Measurements from ENCODE around the gene CATSPER3. TPM values are rescaled to one million over a fixed set of nuclear protein-coding genes. Genes with fewer than 3 reads are reported as not detected.
A peak's percentile ranks its signal among the peaks of the same experiment; 100 is the strongest.

CATSPER3 gene
- total and polyA plus RNA-seq, 11 donors: 0.38 to 0.98 (median 0.61) TPM; not detected in 2

GRCh38 chr5:135008556-135008955, 40.8 kb downstream of the CATSPER3 start:
- Histone ChIP-seq H3K36me3 (no peaks in the 10 kb centered on the region), H3K9me3 (no peaks in the 10 kb centered on the region), H3K4me3 (no peak overlapping the region), H3K27me3 (no peaks in the 10 kb centered on the region), H3K27ac (no peak overlapping the region), H3K4me1 (peaks cover 0 to 9% (median 0%) of the 10 kb centered on the region in 12 donors)
- peak in 1 of 5 donors; percentile 6 for DNase-seq
- TF ChIP-seq POLR2A (IDR thresholded peaks at IDR 0.05) (no peak), CTCF (IDR thresholded peaks at IDR 0.05) (no peak)
- no peak for ATAC-seq
- intact Hi-C loops (cut with DNase I): no loop called here
- 91 to 95% (median 92%) methylated on average over 8 of the region's 8 CpGs for WGBS, 4 donors

- Histone ChIP-seq H3K4me3 (no peak overlapping the region), H3K27me3 (no peaks in the 10 kb centered on the region), H3K36me3 (no peaks in the 10 kb centered on the region), H3K9me3 (no peaks in the 10 kb centered on the region), H3K27ac (no peak overlapping the region), H3K4me1 (peaks cover 0 to 12% (median 0%) of the 10 kb centered on the region in 12 donors)
- no peak for ATAC-seq
- intact Hi-C loops (cut with DNase I): no loop called here
- TF ChIP-seq CTCF (IDR thresholded peaks at IDR 0.05) (no peak), POLR2A (IDR thresholded peaks at IDR 0.05) (no peak)
- 84 to 92% (median 87%) methylated on average over 11 to 13 of the region's 13 CpGs for WGBS, 4 donors
- DNase-seq: peak in 1 of 5 donors; percentile 6
These were observed 41.5 kb downstream of the CATSPER3 start for GRCh38 chr5:135008981-135009735.

- Histone ChIP-seq H3K4me1 (peaks cover 0 to 18% (median 0%) of the 10 kb centered on the region in 12 donors), H3K27ac (no peak overlapping the region), H3K36me3 (no peaks in the 10 kb centered on the region), H3K9me3 (no peaks in the 10 kb centered on the region), H3K27me3 (no peaks in the 10 kb centered on the region), H3K4me3 (no peak overlapping the region)
- TF ChIP-seq CTCF (IDR thresholded peaks at IDR 0.05): no peak
- no peak for TF ChIP-seq POLR2A (IDR thresholded peaks at IDR 0.05)
- 88 to 93% (median 89%) methylated on average over 8 to 11 of the region's 11 CpGs for WGBS, 4 donors
- DNase-seq (peak in 1 of 5 donors; percentile 10), ATAC-seq (no peak)
- intact Hi-C loops (cut with DNase I): no loop called here
These were observed 42.2 kb downstream of the CATSPER3 start for GRCh38 chr5:135009736-135010501.

Data from heart left ventricle (tissue), 16 donors.